IMR-90 (cell line): ENCODE measurements around the gene TP63. TPM values are rescaled to one million over a fixed set of nuclear protein-coding genes. Genes with fewer than 3 reads are reported as not detected.

Experiments used
- ATAC-seq: fragments of 200-7000 bp; cut with Tn5 transposase; 2 replicates; pipeline ENCODE4 v1.9.1; 2020; ENCODE audit warnings: low read depth, mild to moderate bottlenecking, moderate library complexity
- BruUV-seq: library from RNA; stranded (reverse); fragments of 400-500 nt; replicated peaks from 2 replicates; lab custom pipeline; 2021; lab: Mats Ljungman, UMichigan
- CTCF ChIA-PET: fragments of 300-600 bp; formaldehyde crosslinking; extraction: SDS; loops from one replicate; lab custom pipeline; 2021; ENCODE audit warnings: antibody characterized with exemption; lab: Yijun Ruan, JAX
- POLR2A ChIA-PET: fragments of 300-600 bp; sonication (Branson Sonifier 250); formaldehyde crosslinking; loops from one replicate; lab custom pipeline; 2022; ENCODE audit warnings: antibody characterized with exemption; ENCODE audit not compliant: unreplicated experiment; lab: Charles Lee
- DNase-seq: peaks from one replicate; pipeline ENCODE4 v3.0.0; 2013
- H2AFZ ChIP-seq: replicated peaks from 2 replicates; pipeline ENCODE3; 2013; ENCODE audit warnings: low read length, mild to moderate bottlenecking; ENCODE audit not compliant: poor library complexity
- H2AK5ac ChIP-seq: 2 replicates; pipeline ENCODE4 v1.6.1; 2013; ENCODE audit warnings: low read depth, low read length, inconsistent platforms
- H2AK9ac ChIP-seq: replicated peaks from 2 replicates; pipeline ENCODE3; 2013; ENCODE audit warnings: mild to moderate bottlenecking, low read depth, low read length, moderate library complexity; ENCODE audit not compliant: poor library complexity
- H2BK120ac ChIP-seq: 2 replicates; pipeline ENCODE4 v1.6.1; 2013; ENCODE audit warnings: low read depth, low read length, inconsistent platforms
- H2BK15ac ChIP-seq: 3 replicates; pipeline ENCODE4 v1.6.1; 2013; ENCODE audit warnings: low read depth, low read length, inconsistent platforms
- H2BK20ac ChIP-seq: 2 replicates; pipeline ENCODE4 v1.6.1; 2013; ENCODE audit warnings: low read depth, mild to moderate bottlenecking, inconsistent platforms, low read length, moderate library complexity
- H2BK5ac ChIP-seq: 2 replicates; pipeline ENCODE4 v1.6.1; 2013; ENCODE audit warnings: mild to moderate bottlenecking, low read depth, low read length, inconsistent platforms; ENCODE audit not compliant: poor library complexity, severe bottlenecking
- H3K14ac ChIP-seq: replicated peaks from 2 replicates; pipeline ENCODE4 v1.6.1; 2013; ENCODE audit warnings: low read depth, low read length, inconsistent platforms
- H3K18ac ChIP-seq: 2 replicates; pipeline ENCODE4 v1.6.1; 2013; ENCODE audit warnings: low read depth, low read length, control low read depth
- H3K23ac ChIP-seq: 2 replicates; pipeline ENCODE4 v1.6.1; 2013; ENCODE audit warnings: low read depth, low read length, inconsistent platforms
- H3K27ac ChIP-seq: 2 replicates; pipeline ENCODE4 v1.5.1; 2013; ENCODE audit warnings: mild to moderate bottlenecking, control low read depth, low read length; ENCODE audit not compliant: insufficient read depth
- H3K27me3 ChIP-seq: 2 replicates; pipeline ENCODE4 v1.6.1; 2013; ENCODE audit warnings: low read length; ENCODE audit not compliant: control insufficient read depth, insufficient read depth
- H3K36me3 ChIP-seq: 2 replicates; pipeline ENCODE4 v1.6.1; 2013; ENCODE audit warnings: low read length, mixed read lengths; ENCODE audit not compliant: control insufficient read depth, insufficient read depth
- H3K4ac ChIP-seq: 2 replicates; pipeline ENCODE4 v1.6.1; 2013; ENCODE audit warnings: low read depth, low read length, inconsistent platforms
- H3K4me1 ChIP-seq: 2 replicates; pipeline ENCODE4 v1.6.1; 2013; ENCODE audit warnings: low read length, mixed read lengths; ENCODE audit not compliant: control insufficient read depth, insufficient read depth
- H3K4me2 ChIP-seq: 2 replicates; pipeline ENCODE4 v1.6.1; 2013; ENCODE audit warnings: low read depth, mild to moderate bottlenecking, control low read depth, low read length, moderate library complexity
- H3K4me3 ChIP-seq: 2 replicates; pipeline ENCODE4 v1.5.1; 2013; ENCODE audit warnings: low read depth, mild to moderate bottlenecking, control low read depth, low read length, moderate library complexity; ENCODE audit not compliant: insufficient read depth
- H3K56ac ChIP-seq: 2 replicates; pipeline ENCODE4 v1.6.1; 2013; ENCODE audit warnings: low read length, inconsistent platforms; ENCODE audit not compliant: insufficient read depth; ENCODE audit errors: extremely low read depth
- H3K79me1 ChIP-seq, 2 experiments: 2 replicates each; pipeline ENCODE4 v1.6.1; 2013; ENCODE audit warnings: low read length in 2 of 2, inconsistent platforms in 1 of 2, low read depth in 1 of 2
- H3K9ac ChIP-seq: 2 replicates; pipeline ENCODE4 v1.6.1; 2013; ENCODE audit warnings: low read depth, low read length, control low read depth
- H3K9me1 ChIP-seq: 2 replicates; pipeline ENCODE4 v1.6.1; 2013; ENCODE audit warnings: low read length, inconsistent platforms; ENCODE audit not compliant: insufficient read depth
- H3K9me3 ChIP-seq: 2 replicates; pipeline ENCODE4 v1.6.1; 2013; ENCODE audit warnings: low read length; ENCODE audit not compliant: control insufficient read depth, insufficient read depth
- H4K20me1 ChIP-seq: 2 replicates; pipeline ENCODE4 v1.6.1; 2013; ENCODE audit warnings: low read length, inconsistent platforms; ENCODE audit not compliant: insufficient read depth
- H4K5ac ChIP-seq: 2 replicates; pipeline ENCODE4 v1.6.1; 2013; ENCODE audit warnings: mild to moderate bottlenecking, low read depth, low read length, control low read depth
- H4K8ac ChIP-seq, 2 experiments: 2 replicates each; pipeline ENCODE4 v1.6.1; 2013; ENCODE audit warnings: low read depth in 2 of 2, low read length in 2 of 2, control low read depth in 1 of 2, inconsistent platforms in 1 of 2
- H4K91ac ChIP-seq: 2 replicates; pipeline ENCODE4 v1.6.1; 2013; ENCODE audit warnings: low read depth, low read length, inconsistent platforms; ENCODE audit not compliant: insufficient read depth
- CHD1 ChIP-seq: IDR thresholded peaks from 2 replicates; pipeline ENCODE4 v1.6.1; 2012; ENCODE audit warnings: low read depth, low read length, improper control_type of control experiment
- RFX5 ChIP-seq: IDR thresholded peaks from 2 replicates; pipeline ENCODE4 v1.8.0; 2012; ENCODE audit warnings: low read depth, mild to moderate bottlenecking, low read length, moderate library complexity
- WGBS, 2 experiments: methylation state at CpG; one replicate each; pipeline versions ENCODE4 v1.1.5 to v1.1.7; 2013; ENCODE audit warnings: missing lambda C conversion rate in 2 of 2; ENCODE audit not compliant: insufficient read length in 1 of 2; ENCODE audit errors: extremely low coverage in 2 of 2; 5-methylcytosine and 5-hydroxymethylcytosine counted together
- dilution Hi-C: fragments of 300-500 bp; cut with HindIII; formaldehyde crosslinking; loops from one replicate; pipeline ENCODE4 v1.14.3; 2018; ENCODE audit warnings: low sequenced_read_pairs; ENCODE audit not compliant: unreplicated experiment
- in situ Hi-C: fragments of 300-500 bp; cut with MboI; formaldehyde crosslinking; loops from 3 replicates; pipeline ENCODE4 v1.14.3; 2019; ENCODE audit warnings: low sequenced_read_pairs, inconsistent platforms, mixed read lengths
- intact Hi-C: fragments of 100-400 bp; cut with micrococcal nuclease; formaldehyde crosslinking; loops from 2 replicates; pipeline ENCODE4 v1.10.0; 2022
- polyA plus RNA-seq, 3 experiments: library from polyadenylated mRNA; depleted of rRNA; stranded (reverse); fragments of >200 nt; gene quantifications; 2 replicates each; pipeline ENCODE4 v1.2.3, GENCODE V29; 2012; ENCODE audit warnings: low replicate concordance in 1 of 3
- total RNA-seq: library from RNA; depleted of rRNA; stranded (reverse); fragments of >200 nt; gene quantifications from 2 replicates; pipeline ENCODE4 v1.2.3, GENCODE V29; 2012

The TP63 gene
- total and polyA plus RNA-seq, 2 of the 4 experiments (the other 2 are of a cell fraction) = not detected

GRCh38 chr3:189779166-189779565, 148.0 kb downstream of the TP63 start:
- no peak for DNase-seq
- ChIA-PET POLR2A (no interaction called here), CTCF (no interaction called here)
- Histone ChIP-seq H3K9ac (no peak overlapping the region), H3K9me3 (no peaks in the 10 kb centered on the region), H2BK5ac (no peak overlapping the region), H4K5ac (no peak overlapping the region), H3K4me3 (no peak overlapping the region), H3K79me1 (no peaks in the 10 kb centered on the region), H3K9me1 (no peaks in the 10 kb centered on the region), H3K36me3 (no peaks in the 10 kb centered on the region), H3K27ac (no peak overlapping the region), H4K91ac (no peak overlapping the region), H3K56ac (no peak overlapping the region), H3K18ac (no peak overlapping the region), H2BK20ac (no peak overlapping the region), H2BK120ac (no peak overlapping the region), H2AFZ (no peak overlapping the region), H3K4me1 (no peaks in the 10 kb centered on the region), H3K23ac (no peak overlapping the region), H2AK5ac (no peak overlapping the region), H3K14ac (no peak overlapping the region), H3K27me3 (peaks cover 2% of the 10 kb centered on the region; the same call in 1 of the 2 replicates), H3K4ac (no peak overlapping the region), H2AK9ac (no peak overlapping the region), H2BK15ac (no peak overlapping the region), H3K4me2 (no peak overlapping the region), H4K20me1 (no peaks in the 10 kb centered on the region), H4K8ac (no peak overlapping the region)
- no TSS peak for BruUV-seq
- TF ChIP-seq CHD1 = no peak
- TF ChIP-seq RFX5 = no peak
- no peak for ATAC-seq
- in situ Hi-C loops (no loop called here), intact Hi-C loops (loop anchor here (10.0 kb wide), 1 partner anchor 114 kb away; no protein-coding TSS in a partner anchor), dilution Hi-C loops (no loop called here)
- no CpG with 5 or more reads among the region's 3 CpGs for WGBS, 2 experiments
